SJSA1 (cell line): ENCODE data around the gene OPRL1. TPM values are rescaled to one million over a fixed set of nuclear protein-coding genes. Genes with fewer than 3 reads are reported as not detected.
A peak's percentile ranks its signal among the peaks of the same experiment; 100 is the strongest.

Experiments used
- DNase-seq, 2 experiments: peaks; one replicate each; pipeline ENCODE4 v3.0.0-alpha.2; 2015 to 2020; ENCODE audit warnings: low spot score in 2 of 2, low read depth in 1 of 2
- H3K27ac ChIP-seq: fragments of 250-450 bp; sonication (Bioruptor Pico); 2 replicates; pipeline ENCODE4 v1.5.1; 2020; ENCODE audit warnings: mild to moderate bottlenecking, moderate library complexity
- H3K27me3 ChIP-seq: fragments of 250-450 bp; sonication (Bioruptor Pico); replicated peaks from 2 replicates; pipeline ENCODE4 v1.5.1; 2020; ENCODE audit warnings: mild to moderate bottlenecking, moderate library complexity
- H3K36me3 ChIP-seq: fragments of 250-450 bp; sonication (Bioruptor Pico); 2 replicates; pipeline ENCODE4 v1.5.1; 2020; ENCODE audit warnings: mild to moderate bottlenecking
- H3K4me1 ChIP-seq: fragments of 250-450 bp; sonication (Bioruptor Pico); replicated peaks from 2 replicates; pipeline ENCODE4 v1.6.1; 2021; ENCODE audit warnings: mild to moderate bottlenecking
- H3K4me3 ChIP-seq: fragments of 250-450 bp; sonication (Bioruptor Pico); 2 replicates; pipeline ENCODE4 v1.5.1; 2020; ENCODE audit warnings: mild to moderate bottlenecking
- H3K9me3 ChIP-seq: fragments of 250-450 bp; sonication (Bioruptor Pico); replicated peaks from 2 replicates; pipeline ENCODE4 v1.5.1; 2020; ENCODE audit warnings: mild to moderate bottlenecking
- total RNA-seq: library from RNA; depleted of rRNA; stranded (reverse); fragments of >200 nt; shearing (Covaris generic); gene quantifications from 2 replicates; pipeline ENCODE4 v1.2.3, GENCODE V29; 2014; rRNA removed

OPRL1 gene
- total RNA-seq, 1 experiment from 2014 or later: 0.16 TPM

DNA sequence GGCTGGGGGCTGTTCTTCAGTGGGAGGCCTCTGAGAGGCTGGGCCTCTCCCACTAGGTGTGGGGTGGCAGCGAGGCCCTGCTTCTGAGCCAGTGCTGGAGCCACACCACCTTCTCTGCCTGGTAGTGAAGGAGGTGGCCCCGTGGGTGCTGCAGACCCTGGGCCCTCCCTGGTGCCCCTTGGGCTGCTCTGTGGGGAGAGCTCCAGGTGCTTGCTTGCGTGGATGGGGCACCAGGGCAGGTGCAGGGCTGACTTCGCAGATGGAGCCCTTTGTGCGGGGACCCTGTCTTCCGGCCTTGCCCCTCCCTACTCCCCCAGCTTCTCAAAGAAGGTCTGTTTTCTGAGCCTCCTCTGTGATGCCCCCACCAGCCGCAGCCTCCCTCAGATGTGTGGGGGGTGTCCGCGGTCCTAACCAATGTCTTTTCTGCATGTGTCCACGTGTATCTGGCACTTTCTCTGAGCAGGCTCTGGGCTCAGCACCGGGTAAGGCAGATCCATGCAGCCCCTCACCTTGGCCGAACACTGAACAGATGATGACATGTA lies 67.1 kb downstream of the OPRL1 start:
- Histone ChIP-seq H3K4me3 (no peak overlapping the region), H3K27ac (no peak overlapping the region), H3K36me3 (no peaks in the 10 kb centered on the region), H3K4me1 (no peaks in the 10 kb centered on the region), H3K9me3 (peaks cover 17% of the 10 kb centered on the region), H3K27me3 (peaks cover 7% of the 10 kb centered on the region; the same call in 1 of the 2 replicates)
- DNase-seq: peak in 1 of 2 experiments; percentile 35

DNA sequence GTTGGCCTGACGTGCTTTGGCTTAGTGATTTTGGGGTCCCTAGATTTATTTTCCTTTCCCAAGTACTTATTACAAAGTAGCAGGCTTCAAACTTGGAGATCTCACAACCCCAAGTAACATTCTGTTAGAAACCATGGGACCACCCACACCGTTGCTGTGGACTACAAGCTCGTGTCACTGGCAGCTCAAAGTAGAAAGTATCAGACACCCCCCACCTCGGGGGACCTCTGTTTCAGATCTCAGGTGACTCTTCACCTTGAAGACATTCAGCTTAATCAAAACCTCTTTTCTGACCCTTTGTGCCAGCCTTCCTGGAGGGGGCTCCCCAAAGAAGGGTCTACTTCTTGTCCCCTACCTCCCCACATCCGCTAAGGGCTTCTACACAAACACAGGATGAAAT lies 68.7 kb downstream of the OPRL1 start:
- no peak for DNase-seq
- Histone ChIP-seq H3K9me3 (peaks cover 17% of the 10 kb centered on the region), H3K36me3 (no peaks in the 10 kb centered on the region), H3K27me3 (no peaks in the 10 kb centered on the region), H3K27ac (no peak overlapping the region), H3K4me3 (no peak overlapping the region), H3K4me1 (no peaks in the 10 kb centered on the region)

DNA sequence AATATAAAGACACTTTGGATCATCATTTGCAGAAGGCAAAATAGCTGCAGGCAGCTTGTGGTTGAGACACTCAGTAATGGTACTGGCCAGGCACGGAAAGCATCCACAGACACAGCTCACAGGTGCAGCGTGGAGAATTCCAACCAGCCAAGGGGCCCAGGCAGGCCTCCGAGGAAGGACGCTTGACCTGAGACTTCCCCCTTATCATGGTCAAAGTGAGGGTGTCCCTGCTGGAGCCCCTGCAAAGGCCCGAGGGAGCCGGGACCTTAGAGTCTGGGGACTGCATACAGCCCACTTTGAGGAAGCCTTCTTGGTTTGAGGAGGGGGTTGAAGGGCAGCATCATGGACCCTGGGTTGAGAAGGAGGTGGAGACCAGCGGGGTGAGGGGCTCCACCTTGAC lies 69.3 kb downstream of the OPRL1 start:
- DNase-seq: no peak
- Histone ChIP-seq H3K4me1 (no peaks in the 10 kb centered on the region), H3K27me3 (no peaks in the 10 kb centered on the region), H3K4me3 (no peak overlapping the region), H3K27ac (no peak overlapping the region), H3K9me3 (peaks cover 17% of the 10 kb centered on the region), H3K36me3 (no peaks in the 10 kb centered on the region)

DNA sequence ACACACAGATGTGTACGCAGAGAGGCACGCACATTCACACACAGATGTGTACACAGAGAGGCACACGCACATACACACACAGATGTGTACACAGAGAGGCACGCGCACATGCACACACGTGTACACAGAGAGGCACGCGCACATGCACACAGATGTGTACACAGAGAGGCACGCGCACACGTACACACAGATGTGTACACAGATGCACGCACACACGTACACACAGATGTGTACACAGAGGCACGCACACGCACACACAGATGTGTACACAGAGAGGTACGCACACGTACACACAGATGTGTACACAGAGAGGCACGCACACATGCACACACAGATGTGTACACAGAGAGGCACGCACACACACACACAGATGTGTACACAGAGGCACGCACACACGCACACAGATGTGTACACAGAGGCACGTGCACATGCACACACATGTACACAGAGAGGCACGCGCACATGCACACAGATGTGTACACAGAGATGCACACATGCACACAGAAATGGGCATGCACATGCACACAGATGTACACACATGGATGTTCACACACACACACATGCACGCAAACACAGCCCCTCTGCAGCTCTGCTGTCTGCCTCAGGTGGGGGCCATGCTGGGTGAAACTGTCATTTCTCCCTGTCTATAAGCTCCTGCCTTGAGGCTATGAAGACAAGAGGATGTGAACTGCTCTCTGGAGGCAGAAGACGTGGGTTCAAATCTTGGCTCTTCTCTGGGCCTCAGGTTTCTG lies 70.1 kb downstream of the OPRL1 start:
- DNase-seq: no peak
- H3K9me3 ChIP-seq: peaks cover 11% of the 10 kb centered on the region
- H3K36me3 ChIP-seq: no peaks in the 10 kb centered on the region
- no peaks in the 10 kb centered on the region for H3K4me1 ChIP-seq
- H3K4me3 ChIP-seq: no peak overlapping the region
- H3K27ac ChIP-seq: no peak overlapping the region
- no peaks in the 10 kb centered on the region for H3K27me3 ChIP-seq

Other genes with a start within 250 kb of the OPRL1 start
- gene ZBTB46, start 248.8 kb upstream of the OPRL1 start, total RNA-seq: 2.4 and 3.8 TPM in 2 replicates
- not detected in 2 replicates for gene ABHD16B, start 218.6 kb upstream of the OPRL1 start, total RNA-seq
- gene TPD52L2, start 214.8 kb upstream of the OPRL1 start, total RNA-seq: 76.4 and 101 TPM in 2 replicates
- gene DNAJC5, start 185.0 kb upstream of the OPRL1 start, total RNA-seq: 48.5 and 60.0 TPM in 2 replicates
- gene UCKL1, start 123.7 kb upstream of the OPRL1 start, total RNA-seq: 10.3 and 22.7 TPM in 2 replicates
- 10.9 and 14.3 TPM in 2 replicates for gene ZNF512B, start 110.2 kb upstream of the OPRL1 start, total RNA-seq
- 0.41 and 0.47 TPM in 2 replicates for gene SAMD10, start 100.4 kb upstream of the OPRL1 start, total RNA-seq
- 72.1 and 76.6 TPM in 2 replicates for gene PRPF6, start 99.0 kb upstream of the OPRL1 start, total RNA-seq
- 0.24 and 0.94 TPM in 2 replicates for gene C20orf204, start 43.9 kb upstream of the OPRL1 start, total RNA-seq
- gene SOX18, start 30.4 kb upstream of the OPRL1 start, total RNA-seq: 61.7 and 70.0 TPM in 2 replicates
- gene TCEA2, start 16.9 kb upstream of the OPRL1 start, total RNA-seq: 120 and 139 TPM in 2 replicates
- 18.5 and 21.3 TPM in 2 replicates for gene RGS19, start 564 bp upstream of the OPRL1 start, total RNA-seq
- gene LKAAEAR1, start 4.3 kb downstream of the OPRL1 start, total RNA-seq: 0.24 and 6.6 TPM in 2 replicates
- not detected in 2 replicates for gene NPBWR2, start 27.5 kb downstream of the OPRL1 start, total RNA-seq
- gene MYT1, start 84.4 kb downstream of the OPRL1 start, total RNA-seq: not detected in 2 replicates
- 6.0 and 12.4 TPM in 2 replicates for gene PCMTD2, start 175.7 kb downstream of the OPRL1 start, total RNA-seq